ENCODE results near the gene KCNJ16.

The KCNJ16 gene

GRCh38 chr17:70050931-70051330, 24.1 kb upstream of the KCNJ16 start:
- no peak for TF ChIP-seq CTCF (IDR thresholded peaks at IDR 0.05; ENCODE audit: low read depth, low read length)
- no peak for DNase-seq (ENCODE audit: extremely low read depth, low read depth)

DNA sequence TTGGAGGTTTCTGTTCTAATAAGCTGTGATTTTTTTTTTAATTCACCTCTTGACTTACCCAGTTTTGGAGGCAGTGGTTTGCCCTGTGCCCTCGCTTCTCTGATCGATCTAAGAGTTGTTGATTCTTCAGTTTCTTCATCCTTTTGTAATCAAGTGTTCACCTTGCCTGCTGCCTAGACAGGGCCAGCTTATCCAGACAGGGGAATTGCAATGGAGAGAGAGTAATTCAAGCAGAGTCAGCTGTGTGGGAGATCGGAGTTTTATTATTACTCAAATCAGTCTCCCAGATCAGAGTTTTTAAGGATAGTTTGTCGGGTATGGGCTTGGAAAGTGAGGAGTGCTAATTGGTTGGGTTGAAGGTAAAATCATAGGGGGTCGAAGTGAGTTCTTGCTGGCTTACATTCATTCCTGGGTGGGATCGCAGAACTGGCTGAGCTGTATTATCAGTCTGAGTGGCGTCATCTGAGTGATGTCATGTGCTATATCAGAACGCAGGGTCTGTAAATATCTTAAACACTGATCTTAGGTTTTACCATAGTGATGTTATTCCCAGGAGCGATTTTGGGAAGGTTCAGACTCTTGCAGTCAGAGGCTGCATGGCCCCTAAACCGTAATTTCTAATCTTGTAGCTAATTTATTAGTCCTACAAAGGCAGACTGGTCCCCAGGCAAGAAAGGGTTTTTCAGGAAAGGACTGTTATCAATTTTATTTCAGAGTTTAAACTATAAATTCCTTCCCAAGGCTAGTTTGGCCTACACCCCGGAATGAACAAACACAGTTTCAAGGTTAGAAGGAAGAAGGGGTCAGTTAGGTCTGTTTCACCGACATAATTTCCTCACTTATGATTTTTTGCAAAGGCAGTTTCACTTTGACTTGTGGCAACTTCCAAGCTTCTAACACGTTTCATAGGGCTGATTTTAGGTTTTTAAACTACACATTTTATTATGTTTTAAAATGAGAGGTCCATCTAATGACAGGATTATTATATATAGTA, 21.5 kb upstream of the KCNJ16 start:
- DNase-seq (ENCODE audit: extremely low read depth, low read depth), result no peak
- no peak for TF ChIP-seq CTCF (IDR thresholded peaks at IDR 0.05; ENCODE audit: low read depth, low read length)

GRCh38 chr17:70055000-70055399, 20.0 kb upstream of the KCNJ16 start:
- TF ChIP-seq CTCF (IDR thresholded peaks at IDR 0.05; ENCODE audit: low read depth, low read length), result no peak

GRCh38 chr17:70059071-70059470, 16.0 kb upstream of the KCNJ16 start:
- TF ChIP-seq CTCF (IDR thresholded peaks at IDR 0.05; ENCODE audit: low read depth, low read length), result no peak
- no peak for DNase-seq (ENCODE audit: extremely low read depth, low read depth)

More at GRCh38 chr17:70055000-70055399, 20.0 kb upstream of the KCNJ16 start:
- DNase-seq (ENCODE audit: extremely low read depth, low read depth), result no peak

DNA sequence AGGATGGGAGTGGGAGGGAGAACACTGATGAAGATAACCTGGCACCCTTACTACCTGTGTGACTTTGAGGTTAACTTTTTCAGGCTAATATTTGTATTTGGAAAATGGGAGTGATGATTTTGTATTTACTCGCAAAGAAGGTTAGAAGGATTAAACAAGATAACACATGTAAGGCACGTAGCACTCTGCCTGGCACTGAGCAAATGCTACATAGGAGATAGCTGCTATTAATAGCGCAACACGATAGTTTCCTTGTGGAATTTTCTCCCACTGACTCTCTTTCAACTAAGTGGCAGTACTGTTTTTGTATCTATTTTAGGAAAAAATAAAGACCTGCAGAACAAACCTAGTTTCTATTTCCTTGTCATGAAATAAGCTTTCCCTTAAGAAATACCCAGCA, 15.4 kb upstream of the KCNJ16 start:
- no peak for TF ChIP-seq CTCF (IDR thresholded peaks at IDR 0.05; ENCODE audit: low read depth, low read length)
- DNase-seq (ENCODE audit: extremely low read depth, low read depth), result no peak

DNA sequence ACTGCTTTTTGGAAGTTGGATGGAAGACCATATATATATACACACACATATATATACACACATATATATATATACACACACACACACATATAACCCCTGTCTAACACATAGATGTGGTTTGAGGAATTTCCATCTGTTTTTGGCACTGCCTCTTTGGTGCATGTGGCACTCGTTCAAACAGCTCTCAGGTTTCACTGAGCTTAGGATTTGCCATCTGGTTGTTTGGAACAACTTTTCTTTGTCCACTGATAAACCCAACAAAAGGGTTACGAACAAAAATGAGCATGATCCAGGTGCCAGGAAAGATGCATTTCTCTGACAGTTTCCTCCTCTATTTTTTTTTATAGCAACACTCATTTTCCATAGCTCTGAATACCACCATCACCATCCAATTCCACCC, 14.6 kb upstream of the KCNJ16 start:
- no peak for TF ChIP-seq CTCF (IDR thresholded peaks at IDR 0.05; ENCODE audit: low read depth, low read length)
- no peak for DNase-seq (ENCODE audit: extremely low read depth, low read depth)

DNA sequence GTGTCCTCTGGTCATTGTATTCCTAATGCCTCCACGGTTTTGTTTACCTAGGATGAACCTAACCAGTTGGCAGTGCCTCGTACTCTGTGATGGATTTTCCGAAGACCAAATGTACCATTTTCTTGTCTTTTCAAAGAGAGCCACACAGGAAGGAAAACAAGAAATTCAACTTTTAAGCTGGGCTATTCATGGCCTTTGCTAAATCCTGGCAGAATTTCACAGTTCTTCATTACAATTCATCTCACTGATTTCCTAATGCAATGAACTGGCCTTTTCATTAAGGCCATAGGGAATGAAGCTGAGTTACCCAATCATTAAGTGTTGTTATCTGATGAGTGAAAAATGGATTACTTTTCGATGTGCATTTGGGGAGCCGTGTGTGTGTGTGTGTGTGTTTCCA, 7.9 kb upstream of the KCNJ16 start:
- DNase-seq (ENCODE audit: extremely low read depth, low read depth), result no peak

More for the DNA sequence above, 7.9 kb upstream of the KCNJ16 start:
- TF ChIP-seq CTCF (IDR thresholded peaks at IDR 0.05; ENCODE audit: low read depth, low read length), result no peak

Data from AG09319 (cell line).